SK-N-SH (cell line): ENCODE results near the gene TUFM. TPM values are rescaled to one million over a fixed set of nuclear protein-coding genes. Genes with fewer than 3 reads are reported as not detected.

Source experiments
- CTCF ChIA-PET: fragments of 300-600, 350-600 bp; formaldehyde crosslinking; extraction: SDS; loops from one replicate; lab custom pipeline; 2021; lab: Yijun Ruan, JAX
- POLR2A ChIA-PET: fragments of 350-600 bp; sonication (Branson Sonifier 250); formaldehyde crosslinking; extraction: SDS; loops from one replicate; lab custom pipeline; 2020; ENCODE audit warnings: antibody characterized with exemption, inconsistent platforms; lab: Yijun Ruan, JAX
- DNase-seq: peaks from one replicate; pipeline ENCODE4 v3.0.0; 2012
- H2AFZ ChIP-seq: fragments of 200-600 bp; sonication (generic); 2 replicates; pipeline ENCODE4 v1.8.1; 2016; ENCODE audit warnings: antibody characterized with exemption, mild to moderate bottlenecking, low read depth
- H3F3A ChIP-seq: fragments of 200-600 bp; sonication (generic); replicated peaks from 2 replicates; pipeline ENCODE3; 2016; ENCODE audit warnings: antibody characterized with exemption, mild to moderate bottlenecking; ENCODE audit not compliant: insufficient read depth
- H3K27ac ChIP-seq, 2 experiments: fragments of 200-500 bp in 1 of 2; fragments of 200-600 bp in 1 of 2; sonication (Bioruptor generic) in 1 of 2; sonication (generic), shearing (Covaris generic) in 1 of 2; 2 replicates each; pipeline versions ENCODE4 v1.5.1 to v1.6.1; 2014 to 2016; ENCODE audit warnings: low read depth in 2 of 2, inconsistent platforms in 1 of 2, low read length in 1 of 2, mild to moderate bottlenecking in 1 of 2, mixed read lengths in 1 of 2
- H3K27me3 ChIP-seq: fragments of 200-600 bp; sonication (generic), shearing (Covaris generic); 2 replicates; pipeline ENCODE4 v1.6.1; 2016; ENCODE audit warnings: mixed run types; ENCODE audit not compliant: insufficient read depth
- H3K36me3 ChIP-seq, 2 experiments: fragments of 200-500 bp in 1 of 2; fragments of 200-600 bp in 1 of 2; sonication (Bioruptor generic) in 1 of 2; sonication (generic) in 1 of 2; replicated peaks in 1 of 2; 2 replicates each; pipeline versions ENCODE3 to v1.5.1; 2014 to 2016; ENCODE audit warnings: low read length in 1 of 2, mild to moderate bottlenecking in 1 of 2; ENCODE audit not compliant: insufficient read depth in 2 of 2, control insufficient read depth in 1 of 2
- H3K4me1 ChIP-seq, 2 experiments: fragments of 200-500 bp in 1 of 2; fragments of 200-600 bp in 1 of 2; sonication (Bioruptor generic) in 1 of 2; sonication (generic), shearing (Covaris generic) in 1 of 2; 2 replicates each; pipeline versions ENCODE4 v1.5.1 to v1.6.1; 2014 to 2016; ENCODE audit warnings: low read depth in 1 of 2, low read length in 1 of 2, mixed run types in 1 of 2; ENCODE audit not compliant: insufficient read depth in 2 of 2, control insufficient read depth in 1 of 2
- H3K4me2 ChIP-seq: fragments of 200-600 bp; sonication (generic), shearing (Covaris generic); 2 replicates; pipeline ENCODE4 v1.6.1; 2017; ENCODE audit warnings: mixed run types
- H3K4me3 ChIP-seq, 2 experiments: fragments of 200-500 bp in 1 of 2; fragments of 200-600 bp in 1 of 2; sonication (Bioruptor generic) in 1 of 2; sonication (generic), shearing (Covaris generic) in 1 of 2; 2 replicates each; pipeline versions ENCODE4 v1.5.1 to v1.8.1; 2014 to 2016; ENCODE audit warnings: low read depth in 2 of 2, inconsistent platforms in 1 of 2, low read length in 1 of 2, mild to moderate bottlenecking in 1 of 2, mixed read lengths in 1 of 2, moderate library complexity in 1 of 2
- H3K79me2 ChIP-seq: fragments of 200-600 bp; sonication (generic); 2 replicates; pipeline ENCODE4 v1.8.1; 2017; ENCODE audit warnings: mild to moderate bottlenecking; ENCODE audit not compliant: insufficient read depth
- H3K9ac ChIP-seq: fragments of 200-600 bp; sonication (generic); 2 replicates; pipeline ENCODE4 v1.6.1; 2017; ENCODE audit warnings: mixed run types
- H3K9me2 ChIP-seq: fragments of 200-600 bp; sonication (generic); 2 replicates; pipeline ENCODE4 v1.6.1; 2017; ENCODE audit warnings: mixed run types
- H3K9me3 ChIP-seq: fragments of 200-600 bp; sonication (generic); 2 replicates; pipeline ENCODE4 v1.6.1; 2017; ENCODE audit warnings: mixed run types, mild to moderate bottlenecking, moderate library complexity
- H4K20me1 ChIP-seq: fragments of 200-600 bp; sonication (generic); 2 replicates; pipeline ENCODE4 v1.6.1; 2017; ENCODE audit warnings: mild to moderate bottlenecking, mixed run types; ENCODE audit not compliant: insufficient read depth
- FOSL2 ChIP-seq: IDR thresholded peaks from 2 replicates; pipeline ENCODE4 v1.4.0; 2012; ENCODE audit warnings: low read depth, mild to moderate bottlenecking, moderate library complexity, borderline replicate concordance
- GATA2 ChIP-seq: sonication (generic); formaldehyde crosslinking; IDR thresholded peaks from 2 replicates; pipeline ENCODE4 v1.5.0; 2020; ENCODE audit warnings: mild to moderate bottlenecking, missing genetic modification reagents
- IRF3 ChIP-seq: fragments of 150-350 bp; IDR thresholded peaks from 2 replicates; pipeline ENCODE4 v1.6.1; 2016; ENCODE audit warnings: mild to moderate bottlenecking, low read depth, low read length
- PBX3 ChIP-seq: IDR thresholded peaks from 2 replicates; pipeline ENCODE4; 2012
- RAD21 ChIP-seq: IDR thresholded peaks from 2 replicates; pipeline ENCODE4 v1.6.1; 2012; ENCODE audit warnings: mild to moderate bottlenecking, low read length
- RFX5 ChIP-seq: IDR thresholded peaks from 2 replicates; pipeline ENCODE4 v1.6.1; 2012; ENCODE audit warnings: mild to moderate bottlenecking, improper control_type of control experiment, low read length
- TAF1 ChIP-seq: IDR thresholded peaks from 2 replicates; pipeline ENCODE4 v1.6.1; 2012; ENCODE audit warnings: low read depth, mild to moderate bottlenecking, low read length, moderate library complexity, borderline replicate concordance
- TCF12 ChIP-seq: IDR thresholded peaks from 2 replicates; pipeline ENCODE4 v1.4.0; 2012
- TEAD4 ChIP-seq: IDR thresholded peaks from 2 replicates; pipeline ENCODE4 v1.4.0; 2012; ENCODE audit warnings: mild to moderate bottlenecking, borderline replicate concordance; ENCODE audit not compliant: insufficient read depth
- USF2 ChIP-seq: fragments of 150-350 bp; IDR thresholded peaks from 2 replicates; pipeline ENCODE4 v1.6.1; 2017; ENCODE audit warnings: antibody characterized with exemption, low read length, low read depth, borderline replicate concordance
- YY1 ChIP-seq: IDR thresholded peaks from 2 replicates; pipeline ENCODE4 v1.4.0; 2012; ENCODE audit warnings: low read depth, mild to moderate bottlenecking
- WGBS: methylation state at CpG from one replicate; pipeline ENCODE4 v1.1.6; 2017; ENCODE audit warnings: low lambda C conversion rate; 5-methylcytosine and 5-hydroxymethylcytosine counted together
- polyA plus RNA-seq, 3 experiments: library from polyadenylated mRNA; depleted of rRNA; stranded (reverse); fragments of >200 nt; gene quantifications; 2 replicates each; pipeline ENCODE4 v1.2.3, GENCODE V29; 2012
- TF ChIP-seq, protein P1 (sequence below): IDR thresholded peaks from 2 replicates; pipeline ENCODE4 v1.6.1; 2012; ENCODE audit warnings: mild to moderate bottlenecking, low read depth, low read length, moderate library complexity
- TF ChIP-seq, protein P2 (sequence below): IDR thresholded peaks from 2 replicates; pipeline ENCODE4 v1.4.0; 2012; ENCODE audit warnings: low read depth, borderline replicate concordance

TUFM gene
- polyA plus RNA-seq, 1 of the 3 experiments (the other 2 are of a cell fraction), result 358 TPM

GRCh38 chr16:28893291-28893690, 47.1 kb upstream of the TUFM start:
- ChIA-PET POLR2A (no interaction called here), CTCF (no interaction called here)
- no peaks in the 10 kb centered on the region for H4K20me1 ChIP-seq
- no peaks in the 10 kb centered on the region for H3K79me2 ChIP-seq
- DNase-seq, result no peak
- TF ChIP-seq, protein P1, sequence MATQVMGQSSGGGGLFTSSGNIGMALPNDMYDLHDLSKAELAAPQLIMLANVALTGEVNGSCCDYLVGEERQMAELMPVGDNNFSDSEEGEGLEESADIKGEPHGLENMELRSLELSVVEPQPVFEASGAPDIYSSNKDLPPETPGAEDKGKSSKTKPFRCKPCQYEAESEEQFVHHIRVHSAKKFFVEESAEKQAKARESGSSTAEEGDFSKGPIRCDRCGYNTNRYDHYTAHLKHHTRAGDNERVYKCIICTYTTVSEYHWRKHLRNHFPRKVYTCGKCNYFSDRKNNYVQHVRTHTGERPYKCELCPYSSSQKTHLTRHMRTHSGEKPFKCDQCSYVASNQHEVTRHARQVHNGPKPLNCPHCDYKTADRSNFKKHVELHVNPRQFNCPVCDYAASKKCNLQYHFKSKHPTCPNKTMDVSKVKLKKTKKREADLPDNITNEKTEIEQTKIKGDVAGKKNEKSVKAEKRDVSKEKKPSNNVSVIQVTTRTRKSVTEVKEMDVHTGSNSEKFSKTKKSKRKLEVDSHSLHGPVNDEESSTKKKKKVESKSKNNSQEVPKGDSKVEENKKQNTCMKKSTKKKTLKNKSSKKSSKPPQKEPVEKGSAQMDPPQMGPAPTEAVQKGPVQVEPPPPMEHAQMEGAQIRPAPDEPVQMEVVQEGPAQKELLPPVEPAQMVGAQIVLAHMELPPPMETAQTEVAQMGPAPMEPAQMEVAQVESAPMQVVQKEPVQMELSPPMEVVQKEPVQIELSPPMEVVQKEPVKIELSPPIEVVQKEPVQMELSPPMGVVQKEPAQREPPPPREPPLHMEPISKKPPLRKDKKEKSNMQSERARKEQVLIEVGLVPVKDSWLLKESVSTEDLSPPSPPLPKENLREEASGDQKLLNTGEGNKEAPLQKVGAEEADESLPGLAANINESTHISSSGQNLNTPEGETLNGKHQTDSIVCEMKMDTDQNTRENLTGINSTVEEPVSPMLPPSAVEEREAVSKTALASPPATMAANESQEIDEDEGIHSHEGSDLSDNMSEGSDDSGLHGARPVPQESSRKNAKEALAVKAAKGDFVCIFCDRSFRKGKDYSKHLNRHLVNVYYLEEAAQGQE, result no peak
- no peak for TF ChIP-seq YY1
- no peak for TF ChIP-seq TAF1
- TF ChIP-seq FOSL2, result no peak
- TF ChIP-seq, protein P2, sequence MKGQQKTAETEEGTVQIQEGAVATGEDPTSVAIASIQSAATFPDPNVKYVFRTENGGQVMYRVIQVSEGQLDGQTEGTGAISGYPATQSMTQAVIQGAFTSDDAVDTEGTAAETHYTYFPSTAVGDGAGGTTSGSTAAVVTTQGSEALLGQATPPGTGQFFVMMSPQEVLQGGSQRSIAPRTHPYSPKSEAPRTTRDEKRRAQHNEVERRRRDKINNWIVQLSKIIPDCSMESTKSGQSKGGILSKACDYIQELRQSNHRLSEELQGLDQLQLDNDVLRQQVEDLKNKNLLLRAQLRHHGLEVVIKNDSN, result no peak
- TF ChIP-seq GATA2 (CRISPR knock-in tag), result no peak
- TF ChIP-seq TCF12, result no peak
- TF ChIP-seq IRF3, result no peak
- TF ChIP-seq RFX5, result no peak
- no peak for TF ChIP-seq USF2
- no peak for TF ChIP-seq TEAD4
- no peak for TF ChIP-seq PBX3
- TF ChIP-seq RAD21, result no peak
- no peak overlapping the region for H2AFZ ChIP-seq
- no peak overlapping the region for H3K27ac ChIP-seq
- H3K4me1 ChIP-seq, result no peaks in the 10 kb centered on the region
- no peaks in the 10 kb centered on the region for H3K9me3 ChIP-seq
- no peak overlapping the region for H3K4me2 ChIP-seq
- WGBS, result 89% methylated on average over 4 of the region's 4 CpGs
- H3F3A ChIP-seq, result no peaks in the 10 kb centered on the region
- H3K36me3 ChIP-seq, result no peaks in the 10 kb centered on the region
- H3K4me3 ChIP-seq, result no peak overlapping the region
- no peak overlapping the region for H3K9ac ChIP-seq
- H3K9me2 ChIP-seq, result no peaks in the 10 kb centered on the region
- H3K27me3 ChIP-seq, result no peaks in the 10 kb centered on the region
